ENCODE measurements around the gene JHY.

The JHY gene

GRCh38 chr11:122938557-122938956 lies 56.0 kb downstream of the JHY start:
- DNase-seq (ENCODE audit: low read depth), result no peak

- no peak for DNase-seq (ENCODE audit: low read depth)
These were observed 68.7 kb downstream of the JHY start for GRCh38 chr11:122951211-122951610.

GRCh38 chr11:122954455-122954854 lies 71.9 kb downstream of the JHY start:
- DNase-seq (ENCODE audit: low read depth), result no peak

GRCh38 chr11:122963961-122964360 lies 81.4 kb downstream of the JHY start:
- DNase-seq (ENCODE audit: low read depth), result no peak

GRCh38 chr11:122976061-122976733 lies 93.6 kb downstream of the JHY start:
- no peak for DNase-seq (ENCODE audit: low read depth)

GRCh38 chr11:122976734-122977469 lies 94.3 kb downstream of the JHY start:
- DNase-seq (ENCODE audit: low read depth), result no peak

GRCh38 chr11:122977470-122978298 lies 95.1 kb downstream of the JHY start:
- no peak for DNase-seq (ENCODE audit: low read depth)

- DNase-seq (ENCODE audit: low read depth), result no peak
These were observed 95.7 kb downstream of the JHY start for GRCh38 chr11:122978299-122978620.

GRCh38 chr11:122979103-122979814 lies 96.7 kb downstream of the JHY start:
- DNase-seq (ENCODE audit: low read depth), result no peak

- DNase-seq (ENCODE audit: low read depth), result no peak
These were observed 97.4 kb downstream of the JHY start for GRCh38 chr11:122979815-122980595.

- peak; percentile 43 for DNase-seq (ENCODE audit: low read depth)
These were observed 99.1 kb downstream of the JHY start, which contains the start of gene BSX for GRCh38 chr11:122981388-122982264. Gene BSX, minus strand, starts transcription at chr11:122981834. Its CDS starts 163 bp downstream, at chr11:122981671.

- no peak for DNase-seq (ENCODE audit: low read depth)
These were observed 101.1 kb downstream of the JHY start for GRCh38 chr11:122983438-122984185.

GRCh38 chr11:122984186-122985011 lies 101.8 kb downstream of the JHY start:
- DNase-seq (ENCODE audit: low read depth), result peak; percentile 8

GRCh38 chr11:122995526-122995925 lies 113.0 kb downstream of the JHY start:
- DNase-seq (ENCODE audit: low read depth), result no peak

- peak; percentile 16 for DNase-seq (ENCODE audit: low read depth)
These were observed 116.3 kb downstream of the JHY start for GRCh38 chr11:122998727-122999366.

- DNase-seq (ENCODE audit: low read depth), result no peak
These were observed 118.2 kb downstream of the JHY start for GRCh38 chr11:123000721-123001120.

GRCh38 chr11:123006860-123007542 lies 124.4 kb downstream of the JHY start:
- DNase-seq (ENCODE audit: low read depth), result no peak
